B cell (primary cell): ENCODE results near the gene RPH3AL. TPM values are rescaled to one million over a fixed set of nuclear protein-coding genes. Genes with fewer than 3 reads are reported as not detected.

Experiments used
- ATAC-seq: fragments of 200-7000 bp; cut with Tn5 transposase; one replicate; pipeline ENCODE4 v1.10.0; 2021; ENCODE audit warnings: low read depth, mild to moderate bottlenecking, moderate number of reproducible peaks, moderate library complexity
- CTCF ChIA-PET: fragments of 350-600 bp; sonication (Branson Sonifier 250); formaldehyde crosslinking; loops from one replicate; lab custom pipeline; 2021; ENCODE audit warnings: antibody characterized with exemption, inconsistent platforms; lab: Charles Lee
- POLR2A ChIA-PET: fragments of 350-600 bp; sonication (Branson Sonifier 250); formaldehyde crosslinking; loops from one replicate; lab custom pipeline; 2021; ENCODE audit warnings: antibody characterized with exemption; lab: Charles Lee
- DNase-seq: peaks from one replicate; pipeline ENCODE4 v3.0.0; 2013
- H2AFZ ChIP-seq: 2 replicates; pipeline ENCODE4 v1.6.1; 2012; ENCODE audit warnings: mild to moderate bottlenecking, low read depth, low read length; ENCODE audit not compliant: insufficient read depth, poor library complexity, severe bottlenecking
- H3K27ac ChIP-seq, 2 donors: 1 replicate in 1 of 2; 2 replicates in 1 of 2; pipeline ENCODE4 v1.5.1; 2012 to 2013; ENCODE audit warnings: low read length in 2 of 2, mild to moderate bottlenecking in 2 of 2, moderate library complexity in 1 of 2
- H3K27me3 ChIP-seq, 4 experiments: fragments of 200-600 bp in 1 of 4; sonication (generic) in 1 of 4; replicated peaks in 1 of 4; 1 replicate in 2 of 4; 2 replicates in 2 of 4; pipeline versions ENCODE4 v1.6.1 to v1.7.0; 2013 to 2016; ENCODE audit warnings: low read length in 3 of 4, mild to moderate bottlenecking in 2 of 4, mixed read lengths in 1 of 4, moderate library complexity in 1 of 4; ENCODE audit not compliant: insufficient read depth in 4 of 4, control insufficient read depth in 3 of 4; ENCODE audit errors: control extremely low read depth in 1 of 4
- H3K36me3 ChIP-seq, 2 experiments: replicated peaks in 1 of 2; 1 replicate in 1 of 2; 2 replicates in 1 of 2; pipeline versions ENCODE4 v1.6.1 to v1.7.1; 2013; ENCODE audit warnings: low read length in 1 of 2; ENCODE audit not compliant: insufficient read depth in 2 of 2, control insufficient read depth in 1 of 2; ENCODE audit errors: control extremely low read depth in 1 of 2, extremely low read depth in 1 of 2
- H3K4me1 ChIP-seq, 2 donors: fragments of 200-600 bp in 1 of 2; sonication (generic) in 1 of 2; 1 replicate in 1 of 2; 2 replicates in 1 of 2; pipeline versions ENCODE4 v1.5.1 to v1.6.1; 2013 to 2017; ENCODE audit warnings: low read length in 2 of 2; ENCODE audit not compliant: control insufficient read depth in 2 of 2, insufficient read depth in 2 of 2
- H3K4me2 ChIP-seq: replicated peaks from 2 replicates; pipeline ENCODE3; 2012; ENCODE audit warnings: mild to moderate bottlenecking, low read depth, low read length; ENCODE audit not compliant: poor library complexity, severe bottlenecking
- H3K4me3 ChIP-seq, 5 experiments: fragments of 200-600 bp in 1 of 5; sonication (generic) in 1 of 5; 1 replicate in 3 of 5; 2 replicates in 2 of 5; pipeline versions ENCODE4 v1.5.1 to v1.7.0; 2011 to 2016; ENCODE audit warnings: low read length in 4 of 5, mild to moderate bottlenecking in 4 of 5, low read depth in 2 of 5, control low read depth in 1 of 5, moderate library complexity in 1 of 5; ENCODE audit not compliant: insufficient read depth in 1 of 5; ENCODE audit errors: control extremely low read depth in 1 of 5, extremely low read depth in 1 of 5
- H3K79me2 ChIP-seq: fragments of 200-600 bp; sonication (generic); one replicate; pipeline ENCODE4 v1.6.0; 2016; ENCODE audit warnings: low read length; ENCODE audit not compliant: control insufficient read depth, insufficient read depth
- H3K9ac ChIP-seq: fragments of 200-600 bp; sonication (generic); 2 replicates; pipeline ENCODE4 v1.6.1; 2017; ENCODE audit warnings: mild to moderate bottlenecking, low read length, moderate library complexity
- H3K9me3 ChIP-seq, 3 donors: one replicate each; pipeline versions ENCODE4 v1.6.1 to v1.7.1; 2013; ENCODE audit warnings: low read length in 2 of 3; ENCODE audit not compliant: control insufficient read depth in 2 of 3, insufficient read depth in 1 of 3; ENCODE audit errors: control extremely low read depth in 1 of 3
- H4K20me1 ChIP-seq: 2 replicates; pipeline ENCODE4 v1.6.0; 2012; ENCODE audit warnings: mild to moderate bottlenecking, low read length; ENCODE audit not compliant: insufficient read depth, control insufficient read depth, poor library complexity, severe bottlenecking
- H3K27ac Mint-ChIP-seq: one replicate; pipeline ENCODE4 v1.8.0; 2021; ENCODE audit warnings: mixed read lengths
- H3K27me3 Mint-ChIP-seq: one replicate; pipeline ENCODE4 v1.8.0; 2021; ENCODE audit warnings: mixed read lengths
- H3K4me1 Mint-ChIP-seq: one replicate; pipeline ENCODE4 v1.8.0; 2021; ENCODE audit warnings: mixed read lengths
- H3K4me3 Mint-ChIP-seq: one replicate; pipeline ENCODE4 v1.8.0; 2021; ENCODE audit warnings: mixed read lengths
- H3K9me3 Mint-ChIP-seq: one replicate; pipeline ENCODE4 v1.8.0; 2022; ENCODE audit warnings: mixed read lengths; ENCODE audit not compliant: insufficient read depth
- EZH2 ChIP-seq: IDR thresholded peaks from 2 replicates; pipeline ENCODE4 v1.6.1; 2012; ENCODE audit warnings: borderline replicate concordance, low read depth, mild to moderate bottlenecking, moderate library complexity, low read length; ENCODE audit not compliant: insufficient read depth, poor library complexity, severe bottlenecking
- WGBS: methylation state at CpG from one replicate; pipeline ENCODE4 v1.1.5; 2013; ENCODE audit warnings: missing lambda C conversion rate; ENCODE audit not compliant: insufficient coverage; 5-methylcytosine and 5-hydroxymethylcytosine counted together
- intact Hi-C: fragments of 100-400 bp; cut with micrococcal nuclease; formaldehyde crosslinking; loops from one replicate; pipeline ENCODE4 v1.10.0; 2022
- polyA plus RNA-seq: library from polyadenylated mRNA; depleted of rRNA; stranded (reverse); fragments of >200 nt; gene quantifications from 2 replicates; pipeline ENCODE4 v1.2.3, GENCODE V29; 2012
- total RNA-seq, 2 donors: library from RNA; stranded (reverse); fragments of 120-200 nt in 1 of 2; gene quantifications; 1 replicate in 1 of 2; 2 replicates in 1 of 2; pipeline versions ENCODE4 v1.2.3 to v1.2.4, GENCODE V29; 2013 to 2022
- TF ChIP-seq, protein P1 (sequence below): fragments of 200-600 bp; IDR thresholded peaks from one replicate; pipeline ENCODE4 v1.8.0; 2022; ENCODE audit warnings: antibody characterized with exemption, mild to moderate bottlenecking

Gene RPH3AL
- total and polyA plus RNA-seq, 2 donors (not counting 1 experiment from before 2014, with no cell fraction given) = 10.8 to 13.3 TPM

DNA sequence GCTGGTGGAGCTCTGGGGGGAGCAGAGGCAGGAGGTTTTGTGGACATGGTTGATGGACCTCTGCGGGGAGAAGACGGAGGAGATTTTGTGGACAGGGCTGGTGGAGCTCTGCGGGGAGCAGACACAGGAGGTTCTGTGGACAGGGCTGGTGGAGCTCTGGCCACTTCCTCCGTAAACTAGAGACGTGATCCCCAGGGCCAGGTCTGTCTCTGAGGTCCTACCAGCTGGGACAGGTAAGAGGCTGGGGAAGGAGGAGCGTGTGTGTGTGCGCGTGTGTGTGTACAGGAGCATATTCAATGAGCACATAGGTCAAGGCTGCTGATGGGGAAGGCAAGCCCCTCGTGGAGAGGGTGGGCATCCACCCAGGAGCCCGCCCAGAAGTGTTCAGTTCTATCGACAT, 20.6 kb downstream of the RPH3AL start:
- Histone ChIP-seq H3K4me2 (no peak overlapping the region), H3K9ac (no peak overlapping the region), H3K27me3 (peaks cover 0 to 7% (median 0%) of the 10 kb centered on the region in 4 experiments), H3K79me2 (no peaks in the 10 kb centered on the region), H2AFZ (no peak overlapping the region), H3K36me3 (no peaks in the 10 kb centered on the region), H3K4me1 (no peaks in the 10 kb centered on the region), H4K20me1 (no peaks in the 10 kb centered on the region), H3K9me3 (no peaks in the 10 kb centered on the region), H3K4me3 (no peak overlapping the region), H3K27ac (no peak overlapping the region)
- ATAC-seq (no peak), DNase-seq (no peak)
- 88% methylated on average over 11 of the region's 11 CpGs for WGBS
- Mint-ChIP-seq H3K4me1 (no peaks in the 10 kb centered on the region), H3K27ac (no peak overlapping the region), H3K27me3 (peaks cover 18% of the 10 kb centered on the region), H3K4me3 (no peak overlapping the region), H3K9me3 (no peaks in the 10 kb centered on the region)
- ChIA-PET POLR2A (no interaction called here), CTCF (no interaction called here)
- intact Hi-C loops = no loop called here
- TF ChIP-seq EZH2 = no peak
- TF ChIP-seq, protein P1, sequence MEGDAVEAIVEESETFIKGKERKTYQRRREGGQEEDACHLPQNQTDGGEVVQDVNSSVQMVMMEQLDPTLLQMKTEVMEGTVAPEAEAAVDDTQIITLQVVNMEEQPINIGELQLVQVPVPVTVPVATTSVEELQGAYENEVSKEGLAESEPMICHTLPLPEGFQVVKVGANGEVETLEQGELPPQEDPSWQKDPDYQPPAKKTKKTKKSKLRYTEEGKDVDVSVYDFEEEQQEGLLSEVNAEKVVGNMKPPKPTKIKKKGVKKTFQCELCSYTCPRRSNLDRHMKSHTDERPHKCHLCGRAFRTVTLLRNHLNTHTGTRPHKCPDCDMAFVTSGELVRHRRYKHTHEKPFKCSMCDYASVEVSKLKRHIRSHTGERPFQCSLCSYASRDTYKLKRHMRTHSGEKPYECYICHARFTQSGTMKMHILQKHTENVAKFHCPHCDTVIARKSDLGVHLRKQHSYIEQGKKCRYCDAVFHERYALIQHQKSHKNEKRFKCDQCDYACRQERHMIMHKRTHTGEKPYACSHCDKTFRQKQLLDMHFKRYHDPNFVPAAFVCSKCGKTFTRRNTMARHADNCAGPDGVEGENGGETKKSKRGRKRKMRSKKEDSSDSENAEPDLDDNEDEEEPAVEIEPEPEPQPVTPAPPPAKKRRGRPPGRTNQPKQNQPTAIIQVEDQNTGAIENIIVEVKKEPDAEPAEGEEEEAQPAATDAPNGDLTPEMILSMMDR = no peak

DNA sequence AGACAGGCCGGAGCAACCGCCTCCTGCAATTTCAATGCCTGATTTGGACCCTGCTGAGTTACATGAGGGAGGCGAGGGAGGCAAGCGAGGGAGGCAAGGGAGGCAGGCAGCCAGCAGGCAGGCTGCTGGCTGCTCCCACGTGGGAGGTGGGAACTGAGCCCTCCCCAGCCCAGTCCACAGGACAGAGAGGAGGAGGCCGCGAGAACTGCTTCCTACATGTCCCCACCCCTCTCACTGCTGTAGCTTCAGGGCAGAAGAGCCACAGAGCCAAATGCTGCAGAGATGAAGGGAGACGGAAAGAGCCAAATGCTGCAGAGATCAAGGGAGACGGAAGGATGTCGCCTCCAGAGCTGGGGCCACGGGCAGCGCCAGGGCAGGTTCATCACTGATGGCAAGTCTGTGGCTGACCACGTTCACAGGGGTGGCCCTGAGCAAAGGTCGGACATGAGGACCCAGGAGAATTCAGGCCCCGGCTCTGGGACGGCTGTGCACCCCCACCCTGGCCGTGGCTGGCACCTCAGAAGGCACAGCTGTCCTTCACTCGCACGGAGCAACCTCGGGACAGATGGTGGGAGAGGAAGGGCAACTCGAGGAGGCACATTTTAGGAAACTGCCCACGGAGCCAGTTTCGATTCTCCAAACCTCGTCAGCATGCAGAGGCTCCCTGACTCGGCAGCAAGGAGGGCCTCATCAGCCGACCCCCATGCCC, 21.5 kb downstream of the RPH3AL start:
- H3K4me1 Mint-ChIP-seq = no peaks in the 10 kb centered on the region
- H3K27ac ChIP-seq = no peak overlapping the region
- no peak overlapping the region for H3K9ac ChIP-seq
- intact Hi-C loops = no loop called here
- ChIA-PET POLR2A (no interaction called here), CTCF (no interaction called here)
- no peaks in the 10 kb centered on the region for H3K4me1 ChIP-seq
- no peak overlapping the region for H3K4me3 ChIP-seq
- no peaks in the 10 kb centered on the region for H3K9me3 Mint-ChIP-seq
- peaks cover 11% of the 10 kb centered on the region for H3K27me3 Mint-ChIP-seq
- no peaks in the 10 kb centered on the region for H3K9me3 ChIP-seq
- 61% methylated on average over 23 of the region's 26 CpGs for WGBS
- no peak for ATAC-seq
- DNase-seq = no peak
- H3K4me3 Mint-ChIP-seq = no peak overlapping the region
- H4K20me1 ChIP-seq = no peaks in the 10 kb centered on the region
- H3K27me3 ChIP-seq = peaks cover 0 to 6% (median 0%) of the 10 kb centered on the region in 4 experiments
- no peak overlapping the region for H3K27ac Mint-ChIP-seq
- H2AFZ ChIP-seq = no peak overlapping the region
- H3K4me2 ChIP-seq = no peak overlapping the region
- H3K79me2 ChIP-seq = no peaks in the 10 kb centered on the region
- TF ChIP-seq EZH2 = no peak
- TF ChIP-seq, protein P1 = no peak
- H3K36me3 ChIP-seq = no peaks in the 10 kb centered on the region
